ENCODE measurements around the gene CSNK1E. TPM values are rescaled to one million over a fixed set of nuclear protein-coding genes. Genes with fewer than 3 reads are reported as not detected.

The CSNK1E gene
- total and polyA plus RNA-seq, 2 of the 4 experiments (the other 2 are of a cell fraction) = 116 to 276 TPM

DNA sequence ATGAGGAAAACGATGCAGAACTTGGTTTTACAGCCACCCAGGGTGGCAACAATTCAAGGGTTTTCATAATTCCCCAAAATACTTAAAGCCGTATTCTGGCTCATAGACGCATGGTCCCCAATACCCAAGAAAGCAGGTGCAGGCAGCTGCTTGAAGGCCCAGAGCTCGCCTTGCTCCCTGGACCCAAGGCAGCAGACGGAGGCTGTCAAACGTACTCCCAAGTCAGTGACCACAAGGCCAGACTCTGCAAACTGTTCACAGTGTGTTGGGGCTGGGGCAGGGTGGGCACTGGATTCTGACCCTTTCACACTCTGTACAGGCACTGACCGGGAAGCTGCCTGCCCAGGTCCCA is 65.9 kb downstream of the CSNK1E start:
- no peak overlapping the region for H2BK5ac ChIP-seq (ENCODE audit: low read depth, low read length, poor library complexity, severe bottlenecking)
- peak overlapping the region; percentile 55 for H3K23ac ChIP-seq (ENCODE audit: low read depth, low read length)
- WGBS, 2 experiments (ENCODE audit: extremely low coverage in 2 of 2, insufficient read length in 1 of 2) = 74% methylated on average over 4 of the region's 7 CpGs; no CpG with 5 or more reads in 1 of the 2 experiments
- no peak overlapping the region for H2AK5ac ChIP-seq (ENCODE audit: low read depth, low read length)
- peak overlapping the region; percentile 1; the same call in 1 of the 2 replicates for H3K14ac ChIP-seq (replicated peaks; ENCODE audit: low read depth, low read length)
- H3K27ac ChIP-seq (ENCODE audit: insufficient read depth, low read length) = no peak overlapping the region
- H3K79me1 ChIP-seq (ENCODE audit: low read depth in 1 of 2, low read length in 2 of 2) = peaks cover 37 to 84% of the 10 kb centered on the region in 2 experiments
- H3K56ac ChIP-seq (ENCODE audit: extremely low read depth, insufficient read depth, low read length) = no peak overlapping the region
- TF ChIP-seq CEBPB (IDR thresholded peaks at IDR 0.05; ENCODE audit: low read depth, low read length) (no peak), RFX5 (IDR thresholded peaks at IDR 0.05; ENCODE audit: low read depth, low read length) (no peak), RCOR1 (IDR thresholded peaks at IDR 0.05; ENCODE audit: insufficient replicate concordance, low read length) (no peak), CHD1 (IDR thresholded peaks at IDR 0.05; ENCODE audit: low read depth, low read length) (no peak), FOS (IDR thresholded peaks at IDR 0.05; ENCODE audit: low read depth, low read length) (no peak), POLR2A (IDR thresholded peaks at IDR 0.05; ENCODE audit: low read depth, low read length) (no peak), USF2 (IDR thresholded peaks at IDR 0.05; ENCODE audit: low read depth, low read length) (no peak), MXI1 (IDR thresholded peaks at IDR 0.05; ENCODE audit: borderline replicate concordance, low read depth, low read length) (no peak), MAFK (IDR thresholded peaks at IDR 0.05; ENCODE audit: low read depth, low read length) (no peak)
- in situ Hi-C loops (cut with MboI; ENCODE audit: low sequenced_read_pairs) = no loop called here
- H3K4me2 ChIP-seq (ENCODE audit: low read depth, low read length) = no peak overlapping the region
- POLR2A ChIA-PET (ENCODE audit: unreplicated experiment) = no interaction called here
- H3K9me3 ChIP-seq (ENCODE audit: control insufficient read depth, insufficient read depth, low read length) = 0 out of 2 replicates have a peak, but pooled peaks cover 3% of the 10 kb centered on the region
- no peak overlapping the region for H4K91ac ChIP-seq (ENCODE audit: insufficient read depth, low read depth, low read length)
- H3K9ac ChIP-seq (ENCODE audit: low read depth, low read length) = no peak overlapping the region
- H4K20me1 ChIP-seq (ENCODE audit: insufficient read depth, low read length) = peaks cover 67% of the 10 kb centered on the region
- peaks cover 14% of the 10 kb centered on the region for H3K36me3 ChIP-seq (ENCODE audit: control insufficient read depth, insufficient read depth, low read length)
- H3K4me3 ChIP-seq (ENCODE audit: insufficient read depth, low read depth, low read length) = no peak overlapping the region
- H3K4ac ChIP-seq (ENCODE audit: low read depth, low read length) = no peak overlapping the region
- H2AFZ ChIP-seq (replicated peaks; ENCODE audit: low read length, poor library complexity) = no peak overlapping the region
- H4K5ac ChIP-seq (ENCODE audit: low read depth, low read length) = no peak overlapping the region
- dilution Hi-C loops (cut with HindIII; ENCODE audit: low sequenced_read_pairs, unreplicated experiment) = no loop called here
- H2BK15ac ChIP-seq (ENCODE audit: low read depth, low read length) = no peak overlapping the region
- DNase-seq (no peak), ATAC-seq (ENCODE audit: low read depth) (no peak)
- no peaks in the 10 kb centered on the region for H3K27me3 ChIP-seq (ENCODE audit: control insufficient read depth, insufficient read depth, low read length)
- H3K9me1 ChIP-seq (ENCODE audit: insufficient read depth, low read length) = peaks cover 20% of the 10 kb centered on the region
- H3K4me1 ChIP-seq (ENCODE audit: control insufficient read depth, insufficient read depth, low read length) = peaks cover 7% of the 10 kb centered on the region
- H2BK20ac ChIP-seq (ENCODE audit: low read depth, low read length) = no peak overlapping the region
- CTCF ChIA-PET = no interaction called here
- H2BK120ac ChIP-seq (ENCODE audit: low read depth, low read length) = no peak overlapping the region
- H3K18ac ChIP-seq (ENCODE audit: low read depth, low read length) = no peak overlapping the region
- no TSS peak for BruUV-seq (replicated peaks)
- no peak overlapping the region for H4K8ac ChIP-seq (ENCODE audit: low read depth in 2 of 2, low read length in 2 of 2)
- intact Hi-C loops (cut with micrococcal nuclease) = no loop called here
- H2AK9ac ChIP-seq (replicated peaks; ENCODE audit: low read depth, low read length, poor library complexity) = peak overlapping the region; percentile 34

Data from IMR-90 (cell line).